Femur (tissue), 1 donor: Measurements from ENCODE around the gene TANGO6.

Source experiments
- DNase-seq: peaks from one replicate; pipeline ENCODE4 v3.0.0-alpha.2; 2017

The TANGO6 gene

GRCh38 chr16:68869492-68870088 is 26.3 kb downstream of the TANGO6 start:
- DNase-seq, result no peak

GRCh38 chr16:68873635-68874471 is 30.5 kb downstream of the TANGO6 start:
- DNase-seq, result no peak

DNA sequence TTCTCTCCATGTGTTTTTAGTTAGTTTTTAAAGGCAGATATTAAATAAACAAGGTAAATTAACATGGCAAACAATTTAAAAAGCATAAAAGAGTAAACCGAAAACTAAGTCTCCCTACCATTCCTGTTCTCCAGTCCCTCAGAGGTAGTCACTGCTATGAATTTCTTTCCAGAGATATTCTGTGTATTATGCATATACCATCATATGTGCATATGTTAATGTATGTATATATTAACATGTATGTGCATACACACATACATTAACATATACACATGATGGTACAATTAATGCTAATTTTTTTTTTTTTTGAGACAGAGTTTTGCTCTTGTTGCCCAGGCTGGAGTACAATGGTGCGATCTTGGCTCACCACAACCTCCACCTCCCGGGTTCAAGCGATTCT is 32.5 kb downstream of the TANGO6 start:
- DNase-seq, result no peak

DNA sequence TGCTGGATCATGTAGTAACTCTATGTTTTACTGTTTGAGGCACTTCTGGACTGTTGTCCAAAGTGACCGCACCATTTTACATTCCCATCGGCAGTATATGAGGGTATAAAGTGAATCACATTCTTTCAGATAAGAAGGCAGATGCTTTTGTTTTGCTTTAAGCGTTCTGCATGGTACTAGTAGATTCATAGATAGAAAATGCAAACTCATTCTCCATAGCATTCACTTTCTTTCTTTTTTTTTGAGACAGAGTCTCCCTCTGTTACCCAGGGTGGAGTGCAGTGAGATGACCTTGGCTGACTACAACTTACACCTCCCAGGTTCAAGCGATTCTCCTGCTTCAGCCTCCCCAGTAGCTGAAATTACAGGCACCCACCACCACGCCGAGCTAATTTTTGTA is 40.4 kb downstream of the TANGO6 start:
- no peak for DNase-seq

DNA sequence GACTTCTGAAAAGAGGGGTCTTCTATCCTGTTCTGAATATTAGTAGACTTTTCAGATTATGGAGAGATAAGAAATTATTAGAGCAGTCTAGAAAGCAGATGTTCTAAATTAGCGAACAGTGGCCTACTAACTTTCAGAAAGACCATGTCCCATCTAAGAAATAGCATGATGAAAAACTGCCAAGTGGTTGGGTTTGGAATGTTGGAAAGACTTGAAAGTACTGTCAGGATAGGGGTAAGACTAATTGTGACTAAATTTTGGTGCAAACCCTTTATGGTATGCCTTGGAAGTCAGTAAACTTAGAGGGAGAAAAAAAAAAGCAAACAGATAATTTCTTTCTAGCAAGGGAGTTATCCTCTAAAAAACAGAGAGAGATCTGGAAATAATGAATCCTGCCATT is 41.1 kb downstream of the TANGO6 start:
- no peak for DNase-seq

GRCh38 chr16:68884861-68885720 is 41.8 kb downstream of the TANGO6 start:
- no peak for DNase-seq

DNA sequence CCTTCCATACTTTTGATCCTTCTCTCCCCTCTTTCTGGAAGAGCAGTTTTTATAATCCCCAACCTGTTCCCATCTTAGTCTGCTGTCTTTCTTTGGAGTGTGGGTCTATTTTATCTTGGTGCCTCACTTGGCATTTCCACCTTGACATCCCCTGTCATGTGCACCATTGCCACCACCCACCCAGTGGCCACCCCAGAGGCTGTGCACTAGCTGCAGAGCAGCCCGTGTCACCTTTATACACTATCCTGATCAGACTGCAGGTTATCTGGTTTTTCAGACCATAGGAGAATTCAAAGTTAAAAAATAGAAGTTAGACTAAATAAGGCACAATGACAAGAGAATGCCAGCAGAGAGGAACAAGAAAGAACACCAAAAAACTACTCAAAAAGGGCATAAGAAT is 43.8 kb downstream of the TANGO6 start:
- no peak for DNase-seq

DNA sequence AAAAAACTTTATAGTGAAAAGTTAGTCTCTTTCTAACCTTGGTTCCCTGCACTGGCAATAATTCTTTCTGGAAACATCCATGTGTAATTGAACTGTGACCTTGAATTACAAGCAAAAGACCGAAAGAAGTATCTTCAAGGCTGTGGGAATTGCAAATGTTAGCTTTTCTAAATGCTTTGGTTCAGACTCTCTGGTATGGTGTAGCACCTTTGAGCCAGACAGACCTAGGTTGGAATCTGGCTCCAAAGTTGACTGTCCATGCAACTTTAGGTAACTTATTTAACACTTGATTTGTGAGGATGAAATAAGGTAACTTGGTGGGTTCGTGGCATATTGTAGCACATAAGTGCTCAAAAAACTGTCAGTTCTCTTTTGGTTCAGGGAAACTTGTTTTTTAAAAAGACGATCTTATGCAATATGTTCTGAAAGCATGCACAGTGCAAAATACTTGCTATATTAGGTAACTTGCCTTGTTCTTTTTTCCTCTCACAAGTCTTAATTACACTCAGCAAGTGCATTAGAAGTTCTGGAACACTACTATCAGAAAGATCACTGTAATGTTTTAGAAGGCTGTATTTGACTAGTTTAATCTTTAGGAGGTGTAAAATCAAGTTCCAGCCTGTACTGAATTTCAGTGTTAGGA is 46.3 kb downstream of the TANGO6 start:
- no peak for DNase-seq

DNA sequence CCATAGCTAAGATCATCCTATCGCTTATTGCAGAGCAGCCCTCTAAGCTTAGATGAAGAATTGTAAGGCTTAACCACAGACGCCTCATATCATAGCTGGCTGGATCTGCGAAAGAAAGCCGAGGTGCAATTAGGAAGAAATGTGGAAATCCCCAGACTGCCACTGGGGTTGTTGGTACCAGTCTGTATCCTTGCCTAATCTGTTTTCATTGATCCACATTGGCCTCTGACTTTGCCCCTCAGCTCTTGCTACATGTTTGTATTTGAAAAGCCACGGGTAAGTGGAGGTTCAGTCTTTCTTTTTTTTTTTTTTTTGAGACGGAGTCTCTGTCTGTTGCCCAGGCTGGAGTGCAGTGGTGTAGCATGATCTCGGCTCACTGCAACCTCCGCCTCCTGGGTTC is 48.9 kb downstream of the TANGO6 start:
- DNase-seq, result no peak

- DNase-seq, result no peak
These were observed 49.6 kb downstream of the TANGO6 start for GRCh38 chr16:68892898-68893297.

GRCh38 chr16:68893710-68894705 is 50.7 kb downstream of the TANGO6 start:
- peak; percentile 64 for DNase-seq

DNA sequence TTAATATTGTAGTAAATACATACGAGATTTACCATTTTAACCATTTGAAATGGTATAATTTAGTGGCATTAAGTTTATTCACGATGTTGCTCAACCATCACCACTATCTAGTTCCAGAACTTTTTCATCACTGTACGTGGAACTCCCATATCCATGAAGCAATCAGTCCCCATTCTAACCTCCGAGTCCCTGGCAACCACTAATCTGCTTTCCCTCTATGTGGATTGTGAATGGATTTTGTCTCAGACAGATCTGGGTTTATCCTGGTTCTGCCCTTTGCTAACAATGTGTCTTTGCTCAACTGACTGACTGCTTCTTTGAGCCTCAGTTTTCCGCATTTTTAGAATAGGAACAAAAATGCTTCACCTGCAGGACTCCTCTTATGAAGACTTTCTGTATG is 51.4 kb downstream of the TANGO6 start:
- DNase-seq, result no peak

DNA sequence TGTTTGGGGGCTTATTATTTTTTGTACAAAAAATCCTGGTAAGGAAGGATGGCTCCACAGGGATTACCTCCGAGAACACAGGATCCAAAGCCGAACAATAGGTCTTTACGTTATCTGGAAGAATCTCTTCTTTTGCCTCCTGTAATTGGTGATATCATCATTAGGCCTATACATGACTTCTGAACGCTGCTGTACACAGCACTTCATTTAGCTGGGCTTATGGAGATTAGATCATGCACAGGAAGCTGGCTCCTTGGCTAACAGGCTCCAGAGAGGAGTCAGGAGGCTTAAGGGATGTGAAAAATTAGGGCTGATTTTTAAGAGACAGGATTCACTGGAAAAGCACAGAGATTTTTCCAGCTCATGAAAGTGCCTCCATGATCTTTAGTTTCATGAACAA is 54.7 kb downstream of the TANGO6 start:
- no peak for DNase-seq

DNA sequence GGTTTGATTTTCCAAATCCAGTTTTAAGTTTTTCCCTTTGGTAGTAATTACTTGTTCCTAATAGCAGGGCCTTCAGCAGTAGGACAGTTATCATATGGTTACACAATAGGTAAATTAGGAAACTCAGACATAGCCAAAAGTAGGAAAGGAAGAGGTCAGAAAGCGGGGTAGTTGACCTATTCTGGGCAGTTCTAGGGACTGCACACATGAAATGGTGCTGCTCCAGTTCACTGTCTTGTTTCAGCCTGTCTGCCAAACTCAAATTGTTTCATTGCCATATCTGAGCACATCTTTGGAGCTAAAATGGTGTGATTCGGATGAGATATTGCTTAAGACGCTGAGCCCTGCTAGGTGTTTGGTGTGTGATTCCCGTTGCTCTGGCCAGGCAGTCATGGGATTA is 56.7 kb downstream of the TANGO6 start:
- no peak for DNase-seq

DNA sequence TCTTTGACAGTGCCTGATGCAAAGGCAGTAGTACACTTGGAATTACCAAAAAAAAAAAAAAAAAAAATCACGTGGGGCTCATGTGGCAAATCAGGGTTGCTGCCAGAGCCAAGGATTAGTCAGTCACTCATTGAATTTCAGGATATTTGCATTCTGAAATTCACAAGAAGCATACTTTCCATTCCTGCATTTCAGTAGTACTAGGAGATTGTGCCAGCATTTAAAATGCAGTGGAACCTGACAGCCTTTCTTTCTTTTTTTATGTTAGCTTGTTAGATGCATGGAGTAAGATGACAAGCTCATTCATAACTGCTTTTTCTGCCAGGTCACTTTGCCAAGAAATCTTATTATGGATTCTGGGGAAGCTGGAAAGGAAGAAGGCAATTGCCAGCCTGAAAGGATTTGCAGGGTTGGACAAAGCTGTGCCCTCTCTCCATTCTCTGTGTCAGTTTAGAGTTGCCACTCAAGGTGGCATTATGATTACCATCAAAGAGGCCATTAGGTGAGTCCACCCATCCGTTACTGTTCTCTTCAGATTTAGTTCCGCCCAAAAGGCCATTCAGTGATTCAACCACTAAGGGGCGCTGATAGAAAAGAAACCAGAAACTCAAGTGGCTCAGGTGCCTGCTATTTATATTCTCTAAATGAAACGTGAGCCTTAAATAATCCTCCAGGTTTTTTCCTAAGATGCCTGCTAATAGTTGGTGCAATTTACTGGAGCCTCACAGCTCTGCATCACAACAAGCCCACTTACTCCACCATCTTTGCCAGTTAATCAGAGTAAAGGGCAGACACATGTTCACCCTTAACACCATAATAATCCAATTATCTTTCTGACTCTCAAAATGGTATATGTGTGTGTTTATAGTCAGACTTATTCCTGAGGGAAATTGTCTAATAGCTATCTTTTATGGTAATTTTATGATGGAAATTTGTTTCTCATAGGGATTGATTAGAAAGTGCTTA is 59.0 kb downstream of the TANGO6 start:
- DNase-seq, result peak; percentile 32

- no peak for DNase-seq
These were observed 59.6 kb downstream of the TANGO6 start for GRCh38 chr16:68902969-68903345.

DNA sequence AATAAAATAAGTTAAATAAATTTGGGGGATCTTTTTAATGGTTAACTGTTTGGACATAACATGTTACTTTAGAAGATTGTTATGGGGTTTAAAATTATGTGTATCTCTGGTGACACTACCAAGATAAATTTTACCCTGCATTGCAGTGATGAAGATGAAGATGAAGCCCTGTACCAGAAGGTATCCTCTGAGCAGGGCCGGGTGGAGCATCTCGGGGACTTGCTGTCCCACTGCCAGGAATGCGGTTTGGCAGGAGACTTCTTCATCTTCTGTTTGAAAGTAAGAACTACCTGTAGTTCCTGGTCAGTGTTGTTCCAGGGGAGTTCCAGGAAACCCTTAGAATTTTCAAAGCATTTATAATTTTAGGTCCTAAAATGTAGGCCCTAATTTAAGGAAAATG is 64.0 kb downstream of the TANGO6 start:
- DNase-seq, result no peak

DNA sequence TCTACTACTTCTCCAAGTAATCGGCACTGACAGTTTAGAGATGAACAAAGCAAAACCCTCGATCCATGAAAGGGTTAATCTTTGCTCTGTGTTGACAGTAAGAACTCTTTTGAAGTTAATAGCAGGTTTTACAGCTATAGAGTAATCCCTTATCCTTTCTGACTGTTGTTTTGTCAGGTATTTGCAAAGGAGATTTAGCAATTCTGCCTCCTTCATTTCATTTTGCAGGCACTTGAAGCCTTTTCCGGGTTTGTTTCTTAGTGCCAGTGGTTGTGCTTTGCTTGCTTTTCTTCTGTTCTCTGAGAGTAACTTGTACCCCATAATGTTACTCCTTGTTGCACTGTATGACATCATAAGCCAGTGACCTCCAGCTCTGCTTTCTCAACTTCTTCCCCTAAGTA is 64.5 kb downstream of the TANGO6 start:
- DNase-seq, result no peak

DNA sequence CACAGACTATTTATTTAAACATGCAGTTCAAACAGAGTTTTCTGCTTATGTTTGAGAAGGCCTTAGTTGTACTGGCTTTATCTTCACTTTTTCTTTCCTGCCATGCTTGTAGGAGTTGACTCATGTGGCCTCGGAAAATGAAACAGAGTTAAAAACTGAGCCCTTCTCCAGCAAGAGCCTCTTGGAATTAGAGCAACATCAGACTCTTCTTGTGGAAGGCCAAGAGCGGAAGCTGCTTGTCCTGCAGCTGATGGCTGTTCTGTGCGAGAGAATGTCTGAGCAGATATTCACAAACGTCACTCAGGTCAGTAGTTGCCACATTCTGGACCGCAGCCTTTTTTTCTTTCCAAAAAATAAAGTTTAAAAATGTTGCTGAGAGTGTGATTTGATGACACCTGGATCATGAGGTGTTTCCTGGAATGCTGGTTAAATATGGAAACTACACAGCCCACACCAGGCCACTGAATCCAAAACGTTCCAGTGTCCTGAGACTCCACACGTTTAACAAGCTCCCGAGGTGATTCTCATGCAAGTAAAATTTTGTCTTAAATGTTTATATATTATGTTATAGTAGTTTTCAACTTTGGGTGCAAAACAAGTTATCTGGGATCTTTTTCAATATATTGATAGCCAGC is 65.9 kb downstream of the TANGO6 start:
- no peak for DNase-seq

DNA sequence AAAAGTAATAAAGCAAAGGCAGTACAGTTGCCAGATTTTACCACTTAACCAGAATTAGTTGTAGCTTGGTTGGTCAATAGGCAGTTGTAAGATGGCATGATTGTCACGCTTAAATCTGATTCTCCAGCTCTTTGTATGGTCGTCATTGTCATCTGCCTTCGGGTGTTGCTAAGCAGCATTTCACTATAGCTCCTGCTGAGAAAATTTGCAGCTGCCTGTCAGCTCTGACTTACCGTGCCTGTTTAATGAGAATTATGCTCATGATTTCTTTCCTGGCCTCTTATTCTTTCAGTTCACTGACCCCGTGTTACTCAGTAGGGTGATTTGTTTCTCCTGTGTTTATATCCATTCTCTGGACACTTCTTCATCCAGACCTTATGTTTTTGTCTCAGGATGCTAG is 66.7 kb downstream of the TANGO6 start:
- no peak for DNase-seq
